LNCAP (cell line): Measurements from ENCODE around the gene THNSL1.

Source experiments
- CTCF ChIP-seq: fragments of 450-650 bp; IDR thresholded peaks from 2 replicates; pipeline ENCODE4 v1.5.1; 2017; ENCODE audit warnings: mild to moderate bottlenecking

THNSL1 gene

GRCh38 chr10:25075825-25076224, 59.4 kb downstream of the THNSL1 start:
- TF ChIP-seq CTCF, result no peak
